NCI-H1417 treated with DMSO at 0.1 percent for 48 hours (cell line): ENCODE data around the gene PFKM.

ENCODE experiments used
- DNase-seq: peaks from one replicate; lab custom pipeline; 2025; lab: John Stamatoyannopoulos, UW

PFKM gene

GRCh38 chr12:48119078-48119833 lies at the start of gene PFKM:
PFKM (plus strand) TSS chr12:48119364; CDS start chr12:48122775, 3,411 bp downstream.
- DNase-seq = peak; percentile 52

GRCh38 chr12:48070033-48070432 lies 49.1 kb upstream of the PFKM start:
- no peak for DNase-seq

- no peak for DNase-seq
Measured at GRCh38 chr12:48070731-48071130, 48.4 kb upstream of the PFKM start.

GRCh38 chr12:48071808-48072207 lies 47.4 kb upstream of the PFKM start:
- DNase-seq = no peak

GRCh38 chr12:48072266-48072665 lies 46.9 kb upstream of the PFKM start:
- no peak for DNase-seq

- no peak for DNase-seq
Measured at GRCh38 chr12:48074266-48074665, 44.9 kb upstream of the PFKM start.

- DNase-seq = no peak
Measured at GRCh38 chr12:48075832-48076231, 43.3 kb upstream of the PFKM start.

- no peak for DNase-seq
Measured at GRCh38 chr12:48077111-48077510, 42.1 kb upstream of the PFKM start.

- no peak for DNase-seq
Measured at GRCh38 chr12:48078901-48079300, 40.3 kb upstream of the PFKM start.

GRCh38 chr12:48080285-48080684 lies 38.9 kb upstream of the PFKM start:
- no peak for DNase-seq

GRCh38 chr12:48080821-48081220 lies 38.3 kb upstream of the PFKM start:
- no peak for DNase-seq

GRCh38 chr12:48084066-48084465 lies 35.1 kb upstream of the PFKM start:
- DNase-seq = no peak

- no peak for DNase-seq
Measured at GRCh38 chr12:48084841-48085460, 34.2 kb upstream of the PFKM start.

- DNase-seq = no peak
Measured at GRCh38 chr12:48086327-48086726, 32.8 kb upstream of the PFKM start.

- DNase-seq = no peak
Measured at GRCh38 chr12:48092611-48093010, 26.6 kb upstream of the PFKM start.

- DNase-seq = no peak
Measured at GRCh38 chr12:48104531-48104930, 14.6 kb upstream of the PFKM start.

- DNase-seq = no peak
Measured at GRCh38 chr12:48105321-48105866, 13.8 kb upstream of the PFKM start.

GRCh38 chr12:48105867-48106680 lies 13.1 kb upstream of the PFKM start, which contains the start of gene SENP1:
SENP1 (minus strand) TSS chr12:48106079; CDS start chr12:48101472, 4,607 bp downstream.
- DNase-seq = peak; percentile 90

GRCh38 chr12:48106681-48107613 lies 12.2 kb upstream of the PFKM start:
- no peak for DNase-seq

- DNase-seq = no peak
Measured at GRCh38 chr12:48109424-48109823, 9.7 kb upstream of the PFKM start.

GRCh38 chr12:48110691-48111311 lies 8.4 kb upstream of the PFKM start:
- no peak for DNase-seq
